ENCODE data around the gene PTPN1. TPM values are rescaled to one million over a fixed set of nuclear protein-coding genes. Genes with fewer than 3 reads are reported as not detected.

Gene PTPN1
- total and polyA plus RNA-seq, 2 of the 13 experiments (the other 11 are each of a cell fraction or from before 2014, with no cell fraction given): 17.7 to 37.2 TPM

GRCh38 chr20:50464725-50465650, 45.2 kb upstream of the PTPN1 start (continued):
- TF ChIP-seq ZBTB40 (IDR thresholded peaks at IDR 0.05): no peak
- TF ChIP-seq ZBTB40 (CRISPR knock-in tag; IDR thresholded peaks at IDR 0.05): 0 out of 2 replicates have a peak, but pooled peaks have one; percentile 25
- peak; percentile 15; the same call in 1 of the 2 replicates for TF ChIP-seq MEIS1 (CRISPR knock-in tag; IDR thresholded peaks at IDR 0.05; ENCODE audit: borderline replicate concordance)
- TF ChIP-seq SNAPC4 (CRISPR knock-in tag; IDR thresholded peaks at IDR 0.05): 0 out of 2 replicates have a peak, but pooled peaks have one; percentile 34
- no peak for TF ChIP-seq ZNF746 (CRISPR knock-in tag; IDR thresholded peaks at IDR 0.05)
- no peak for TF ChIP-seq STAT5B (CRISPR knock-in tag; IDR thresholded peaks at IDR 0.05)
- peak; percentile 42; the same call in 1 of the 2 replicates for TF ChIP-seq PRMT3 (CRISPR knock-in tag; IDR thresholded peaks at IDR 0.05; ENCODE audit: borderline replicate concordance, low read depth)
- 0 out of 2 replicates have a peak, but pooled peaks have one; percentile 26 for TF ChIP-seq THAP11 (CRISPR knock-in tag; IDR thresholded peaks at IDR 0.05)
- TF ChIP-seq CC2D1A (CRISPR knock-in tag; IDR thresholded peaks at IDR 0.05): 0 out of 2 replicates have a peak, but pooled peaks have one; percentile 12
- 0 out of 2 replicates have a peak, but pooled peaks have one; percentile 16 for TF ChIP-seq MIER3 (CRISPR knock-in tag; IDR thresholded peaks at IDR 0.05; ENCODE audit: borderline replicate concordance)
- TF ChIP-seq ARNT2 (CRISPR knock-in tag; IDR thresholded peaks at IDR 0.05; ENCODE audit: low read depth): 0 out of 2 replicates have a peak, but pooled peaks have one; percentile 32
- peak; percentile 98 for TF ChIP-seq ZNF12 (CRISPR knock-in tag; IDR thresholded peaks at IDR 0.05)
- peak; percentile 51; the same call in 1 of the 2 replicates for TF ChIP-seq REXO4 (CRISPR knock-in tag; IDR thresholded peaks at IDR 0.05; ENCODE audit: borderline replicate concordance)
- TF ChIP-seq KLF16 (CRISPR knock-in tag; IDR thresholded peaks at IDR 0.05): peak in 1 of 2 experiments; percentile 15; a peak in 1 of 4 replicates
